ENCODE data around the gene JMJD8. TPM values are rescaled to one million over a fixed set of nuclear protein-coding genes. Genes with fewer than 3 reads are reported as not detected.

JMJD8 gene
- total RNA-seq, 1 donor from 2014 or later: 71.4 TPM

DNA sequence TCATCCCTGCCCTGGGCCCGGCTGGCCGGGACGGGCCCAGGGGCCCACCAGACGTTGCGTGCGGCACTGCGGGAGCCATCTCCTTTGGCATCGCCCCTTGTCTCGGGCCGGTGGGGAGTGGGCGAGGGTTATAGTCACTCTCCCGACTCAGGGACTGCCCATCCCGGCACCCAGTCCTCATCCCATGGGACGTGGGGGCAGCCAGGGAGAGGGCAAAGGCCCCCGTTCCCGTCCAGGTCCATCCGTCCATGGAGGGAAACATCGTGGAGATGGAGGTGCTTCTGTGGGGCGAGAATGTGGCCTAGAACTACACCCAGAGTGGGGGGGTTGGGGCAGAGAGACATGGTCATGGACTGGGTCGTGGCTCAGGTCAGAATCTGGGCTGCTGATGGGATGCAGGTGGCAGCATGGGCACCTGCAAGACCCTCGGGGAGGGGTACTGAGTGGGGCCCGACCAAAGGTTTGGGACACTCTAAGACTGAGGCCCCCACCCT lies 37.4 kb downstream of the JMJD8 start:
- Mint-ChIP-seq H3K9me3 (no peaks in the 10 kb centered on the region), H3K27ac (no peak overlapping the region), H3K4me1 (ENCODE audit: low read depth) (no peaks in the 10 kb centered on the region), H3K36me3 (ENCODE audit: low read depth) (peaks cover 2% of the 10 kb centered on the region), H3K4me3 (no peak overlapping the region), H3K27me3 (ENCODE audit: insufficient read depth) (no peaks in the 10 kb centered on the region)
- intact Hi-C loops (cut with micrococcal nuclease): no loop called here
- DNase-seq (ENCODE audit: low spot score): no peak

DNA sequence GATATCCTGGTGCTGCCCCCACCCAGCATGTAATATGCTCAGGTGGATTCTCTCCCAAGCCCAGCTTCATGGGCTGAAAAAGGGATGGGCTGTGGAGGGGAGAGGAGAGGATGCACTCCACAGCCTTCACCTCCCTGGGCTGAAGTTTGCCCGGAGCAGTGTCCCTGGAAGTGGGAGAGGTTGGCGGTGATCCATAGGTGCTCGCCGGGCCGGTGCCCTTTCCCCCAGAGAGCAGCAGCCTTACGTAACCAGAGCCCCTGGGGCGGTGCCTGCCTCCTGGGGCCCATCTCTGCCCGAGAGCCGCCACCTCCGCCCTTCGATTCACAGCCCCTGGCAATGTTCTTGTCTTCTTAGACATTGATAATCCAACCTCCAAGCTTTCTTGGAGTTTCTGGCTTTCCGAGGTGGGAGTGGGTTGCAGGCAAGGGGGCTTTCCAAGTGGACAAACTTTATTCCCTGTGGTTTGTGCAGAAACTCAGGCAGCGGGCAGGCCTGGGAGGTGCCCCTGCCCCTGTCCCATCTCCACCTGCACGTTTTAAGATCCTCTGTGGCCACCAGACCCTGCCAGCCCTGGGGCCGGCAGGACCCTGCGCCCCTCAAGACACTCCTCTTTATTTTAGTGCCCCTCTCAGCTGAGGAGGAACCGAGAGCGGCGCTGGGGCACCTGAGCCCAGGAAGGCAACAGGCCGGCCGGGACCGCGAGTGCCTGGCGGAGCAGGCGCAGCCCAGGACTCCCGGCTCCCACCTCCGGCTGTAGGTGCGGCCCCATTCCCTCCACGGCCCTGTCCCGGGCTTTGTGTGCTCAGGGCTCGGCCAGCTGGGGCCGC lies 38.1 kb downstream of the JMJD8 start:
- DNase-seq (ENCODE audit: low spot score): no peak
- H3K36me3 Mint-ChIP-seq (ENCODE audit: low read depth): peaks cover 2% of the 10 kb centered on the region
- no peaks in the 10 kb centered on the region for H3K27me3 Mint-ChIP-seq (ENCODE audit: insufficient read depth)
- no peak overlapping the region for H3K27ac Mint-ChIP-seq
- H3K4me3 Mint-ChIP-seq: no peak overlapping the region
- no peaks in the 10 kb centered on the region for H3K4me1 Mint-ChIP-seq (ENCODE audit: low read depth)
- no peaks in the 10 kb centered on the region for H3K9me3 Mint-ChIP-seq
- intact Hi-C loops (cut with micrococcal nuclease): no loop called here

DNA sequence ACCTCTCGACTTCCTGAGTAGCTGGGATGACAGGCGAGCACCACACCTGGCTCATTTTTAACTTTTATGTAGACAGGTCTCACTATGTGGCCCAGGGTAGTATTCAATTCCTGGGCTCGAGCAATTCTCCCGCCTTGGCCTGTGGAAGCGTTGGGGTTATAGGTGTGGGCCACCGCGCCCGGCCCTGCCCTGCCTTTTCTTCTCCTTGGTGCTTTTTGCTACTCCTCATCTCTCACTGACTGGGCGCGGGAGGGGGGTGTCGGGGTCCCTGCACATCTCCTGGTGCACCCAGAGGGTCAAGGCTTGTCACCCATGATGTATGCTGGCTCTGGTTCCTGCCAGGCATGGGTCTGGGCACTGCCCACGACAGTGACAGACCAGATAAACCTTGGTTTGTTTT lies 39.6 kb downstream of the JMJD8 start:
- H3K27me3 Mint-ChIP-seq (ENCODE audit: insufficient read depth): no peaks in the 10 kb centered on the region
- no peaks in the 10 kb centered on the region for H3K9me3 Mint-ChIP-seq

DNA sequence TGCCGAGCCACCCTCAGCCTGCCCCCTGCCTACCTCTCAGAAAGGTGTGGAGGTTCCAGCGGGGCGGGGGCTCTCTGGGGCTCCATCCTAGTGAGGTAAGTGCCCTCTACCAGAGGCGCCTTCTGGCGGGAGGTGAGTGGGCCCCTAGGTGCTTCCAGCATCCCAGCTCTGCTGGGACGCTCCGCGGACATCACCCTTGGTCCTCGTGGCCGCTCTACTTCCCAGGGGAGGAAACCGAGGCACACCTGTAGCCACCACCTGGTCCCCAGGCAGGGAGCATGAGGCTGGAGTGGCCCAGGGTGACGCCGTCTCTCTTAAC lies 41.1 kb downstream of the JMJD8 start:
- no peaks in the 10 kb centered on the region for H3K4me1 Mint-ChIP-seq (ENCODE audit: low read depth)
- no peaks in the 10 kb centered on the region for H3K9me3 Mint-ChIP-seq
- intact Hi-C loops (cut with micrococcal nuclease): no loop called here
- H3K27me3 Mint-ChIP-seq (ENCODE audit: insufficient read depth): no peaks in the 10 kb centered on the region
- peaks cover 2% of the 10 kb centered on the region for H3K36me3 Mint-ChIP-seq (ENCODE audit: low read depth)
- DNase-seq (ENCODE audit: low spot score): no peak
- no peak overlapping the region for H3K27ac Mint-ChIP-seq
- H3K4me3 Mint-ChIP-seq: peak overlapping the region; percentile 76

More for the DNA sequence above, 39.6 kb downstream of the JMJD8 start:
- no peaks in the 10 kb centered on the region for H3K4me1 Mint-ChIP-seq (ENCODE audit: low read depth)
- no peak for DNase-seq (ENCODE audit: low spot score)
- H3K27ac Mint-ChIP-seq: no peak overlapping the region
- intact Hi-C loops (cut with micrococcal nuclease): no loop called here
- peak overlapping the region; percentile 76 for H3K4me3 Mint-ChIP-seq
- peaks cover 2% of the 10 kb centered on the region for H3K36me3 Mint-ChIP-seq (ENCODE audit: low read depth)

DNA sequence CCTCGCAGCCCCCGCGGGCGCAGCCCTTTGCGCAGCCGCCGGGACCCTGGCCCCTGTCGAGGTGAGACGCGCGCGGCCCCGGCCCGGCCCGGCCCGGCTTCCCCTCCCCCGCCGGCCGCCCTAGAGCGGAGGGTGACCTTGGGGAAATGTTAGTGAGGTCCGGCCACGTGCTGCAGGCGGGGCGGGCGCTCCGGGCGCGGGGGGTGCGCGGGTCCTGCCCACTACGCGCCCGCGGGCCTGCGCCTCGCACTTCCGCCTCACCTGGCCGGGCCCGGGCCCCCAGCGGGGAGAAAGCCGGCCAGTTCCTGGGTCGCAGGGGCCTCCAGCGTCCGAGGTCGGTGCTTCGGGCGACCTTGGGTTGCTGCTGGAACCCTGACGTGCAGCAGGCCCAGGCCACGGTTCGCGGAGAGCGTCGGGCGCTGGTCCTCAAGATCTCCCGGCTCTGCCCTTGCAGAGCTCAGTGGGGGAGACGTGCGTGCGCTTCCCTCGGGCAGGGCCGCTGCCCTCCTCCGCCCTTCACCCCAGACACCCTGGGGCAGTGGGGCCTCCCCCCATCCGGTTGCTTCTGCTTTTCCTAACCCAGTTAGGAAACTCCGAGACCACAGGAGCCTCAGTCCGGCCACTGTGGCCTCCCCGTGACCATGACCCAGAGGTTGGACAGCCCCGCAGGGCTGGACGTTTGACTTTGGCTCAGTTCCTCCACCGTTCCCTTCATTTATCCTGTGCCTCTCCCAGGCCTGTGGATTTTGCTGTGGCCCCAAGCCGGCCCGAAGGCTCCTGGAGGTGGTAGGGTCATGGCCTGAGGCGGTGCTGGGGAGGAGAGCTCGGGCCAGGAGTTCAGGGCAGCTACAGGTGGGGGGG lies 41.7 kb downstream of the JMJD8 start:
- Mint-ChIP-seq H3K4me3 (peak overlapping the region; percentile 76), H3K4me1 (ENCODE audit: low read depth) (no peaks in the 10 kb centered on the region), H3K27ac (no peak overlapping the region), H3K36me3 (ENCODE audit: low read depth) (peaks cover 2% of the 10 kb centered on the region), H3K27me3 (ENCODE audit: insufficient read depth) (no peaks in the 10 kb centered on the region), H3K9me3 (no peaks in the 10 kb centered on the region)
- DNase-seq (ENCODE audit: low spot score): no peak
- intact Hi-C loops (cut with micrococcal nuclease): no loop called here

DNA sequence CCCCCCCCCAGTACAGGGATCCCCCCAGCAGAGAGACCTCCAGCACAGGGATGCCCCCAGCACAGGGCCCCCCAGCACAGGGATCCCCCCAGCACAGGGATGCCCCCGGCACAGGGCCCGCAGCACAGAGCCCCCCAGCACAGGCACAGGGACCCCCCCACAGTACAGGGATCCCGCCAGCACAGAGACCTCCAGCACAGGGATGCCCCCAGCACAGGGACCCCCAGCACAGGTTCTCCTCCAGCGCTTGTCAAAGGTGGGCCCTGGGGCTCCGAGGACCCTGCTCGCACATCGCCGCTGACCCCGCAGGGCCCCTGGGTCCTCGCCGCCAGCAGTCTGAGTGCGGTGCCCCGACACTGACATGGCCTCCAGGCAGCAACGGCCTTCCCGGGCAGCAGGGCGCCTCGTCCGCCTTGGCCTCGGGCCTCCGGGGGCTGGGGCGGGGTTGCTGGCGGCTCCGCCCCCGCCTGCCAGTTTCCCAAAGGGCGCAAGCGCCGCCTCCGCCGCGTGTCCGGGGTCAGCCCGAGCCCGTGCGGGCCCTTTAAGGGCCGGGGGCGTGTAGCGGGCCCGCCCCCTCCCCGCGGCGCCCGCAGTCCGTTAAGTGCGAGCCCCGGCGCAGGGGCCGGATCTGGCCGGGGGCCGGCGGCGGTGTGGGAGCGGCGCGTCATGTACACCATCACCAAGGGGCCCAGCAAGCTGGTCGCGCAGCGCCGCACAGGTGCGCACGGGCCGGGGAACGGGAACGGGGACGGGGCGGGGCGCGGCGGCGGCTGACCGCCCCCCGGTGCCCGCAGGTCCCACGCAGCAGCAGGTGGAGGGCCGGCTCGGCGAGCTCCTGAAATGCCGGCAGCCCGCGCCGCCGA lies 42.6 kb downstream of the JMJD8 start, which contains the start of gene MCRIP2:
Gene MCRIP2, plus strand, starts transcription at position 503 of the 863 bp plus-strand sequence. Its CDS starts 164 bp downstream, at position 667.
- Mint-ChIP-seq H3K9me3 (no peaks in the 10 kb centered on the region), H3K4me1 (ENCODE audit: low read depth) (peaks cover 3% of the 10 kb centered on the region), H3K4me3 (peak within 1 kb of the TSS; percentile 76), H3K27ac (no peak within 1 kb of the TSS), H3K36me3 (ENCODE audit: low read depth) (peaks cover 2% of the 10 kb centered on the region), H3K27me3 (ENCODE audit: insufficient read depth) (no peaks in the 10 kb centered on the region)
- DNase-seq (ENCODE audit: low spot score): peak; percentile 80
- intact Hi-C loops (cut with micrococcal nuclease): loop anchor here (1.0 kb wide), 2 partner anchors 8 to 19 kb away; partner anchors contain the start of gene WDR90

DNA sequence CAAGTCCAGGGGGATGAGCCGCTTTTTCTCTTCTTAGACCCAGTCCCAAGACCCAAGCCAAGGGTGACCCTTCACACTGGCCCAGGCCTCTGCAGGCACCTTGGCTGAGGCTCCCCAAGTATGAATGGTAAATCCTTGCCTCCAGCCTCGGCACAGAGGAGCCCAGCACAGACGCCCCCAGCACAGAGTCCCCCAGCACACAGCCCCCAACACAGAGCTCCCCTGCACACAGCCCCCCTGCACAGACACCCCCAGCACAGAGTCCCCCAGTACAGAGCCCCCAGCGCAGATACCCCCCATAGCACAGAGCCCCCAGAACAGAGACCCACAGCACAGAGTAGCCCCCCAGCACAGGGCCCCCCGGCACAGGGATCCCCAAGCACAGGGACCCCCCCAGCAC lies 43.5 kb downstream of the JMJD8 start:
- Mint-ChIP-seq H3K4me3 (peak overlapping the region; percentile 67), H3K9me3 (no peaks in the 10 kb centered on the region), H3K27ac (no peak overlapping the region), H3K27me3 (ENCODE audit: insufficient read depth) (no peaks in the 10 kb centered on the region), H3K4me1 (ENCODE audit: low read depth) (peaks cover 6% of the 10 kb centered on the region), H3K36me3 (ENCODE audit: low read depth) (peaks cover 2% of the 10 kb centered on the region)
- intact Hi-C loops (cut with micrococcal nuclease): loop anchor here (1.0 kb wide), 2 partner anchors 9 to 20 kb away; partner anchors contain the start of gene WDR90
- no peak for DNase-seq (ENCODE audit: low spot score)

DNA sequence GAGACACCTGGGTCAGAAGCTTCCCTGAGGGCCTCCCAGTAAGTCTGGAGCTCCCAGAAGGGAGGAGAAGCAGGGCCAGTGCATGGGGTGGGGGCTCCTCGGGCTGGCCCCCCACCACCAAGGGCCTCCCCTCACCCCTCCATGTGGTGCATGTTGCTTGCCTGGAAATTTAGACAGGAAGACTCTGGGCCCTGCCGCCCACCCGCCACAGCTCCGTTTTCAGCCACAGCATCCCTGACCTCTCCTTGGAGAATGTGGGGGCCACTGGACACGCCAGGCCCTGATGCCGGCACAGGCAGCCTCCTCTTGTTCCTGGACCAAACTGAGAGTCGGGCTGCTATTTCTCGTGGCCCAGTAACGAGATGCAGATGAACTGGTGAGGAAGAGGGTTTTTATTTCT lies 45.3 kb downstream of the JMJD8 start:
- Mint-ChIP-seq H3K9me3 (no peaks in the 10 kb centered on the region), H3K27ac (no peak overlapping the region), H3K27me3 (ENCODE audit: insufficient read depth) (no peaks in the 10 kb centered on the region), H3K36me3 (ENCODE audit: low read depth) (no peaks in the 10 kb centered on the region), H3K4me3 (no peak overlapping the region), H3K4me1 (ENCODE audit: low read depth) (peaks cover 6% of the 10 kb centered on the region)
- intact Hi-C loops (cut with micrococcal nuclease): loop anchor here (2.0 to 5.0 kb wide), 4 partner anchors 148 to 1518 kb away; partner anchors contain the start of genes CHTF18, CRAMP1, IFT140 and PGAP6
- DNase-seq (ENCODE audit: low spot score): no peak

DNA sequence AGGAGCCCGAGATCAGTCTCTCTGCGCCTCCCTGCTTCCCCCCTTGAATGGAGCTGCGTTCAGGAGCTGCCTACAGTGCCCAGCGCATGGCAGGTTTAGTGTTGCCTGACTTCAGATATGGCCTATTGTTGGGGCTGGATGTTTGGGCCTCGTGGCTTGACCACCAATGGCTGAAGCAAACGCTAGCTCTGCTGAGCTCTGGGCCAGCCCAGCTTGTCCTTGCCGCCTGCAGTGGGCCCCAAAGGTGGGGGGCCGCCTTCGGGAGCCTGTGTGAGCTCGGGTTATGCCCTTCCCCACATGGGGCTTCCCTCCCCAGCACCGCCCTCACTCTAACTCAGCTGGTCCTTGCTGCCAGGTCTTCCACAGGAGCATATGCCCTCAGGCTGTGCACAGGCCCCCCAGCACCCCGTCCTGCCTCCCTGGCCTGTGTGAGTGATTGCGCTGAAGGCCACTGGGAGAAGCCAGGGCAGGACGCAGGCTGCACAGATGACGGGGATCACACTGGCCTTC lies 46.0 kb downstream of the JMJD8 start:
- no peaks in the 10 kb centered on the region for H3K9me3 Mint-ChIP-seq
- H3K36me3 Mint-ChIP-seq (ENCODE audit: low read depth): no peaks in the 10 kb centered on the region
- no peak for DNase-seq (ENCODE audit: low spot score)
- intact Hi-C loops (cut with micrococcal nuclease): loop anchor here (2.0 to 5.0 kb wide), 4 partner anchors 149 to 1519 kb away; partner anchors contain the start of genes CHTF18, CRAMP1, IFT140 and PGAP6
- no peak overlapping the region for H3K4me3 Mint-ChIP-seq
- H3K4me1 Mint-ChIP-seq (ENCODE audit: low read depth): peaks cover 6% of the 10 kb centered on the region
- H3K27me3 Mint-ChIP-seq (ENCODE audit: insufficient read depth): no peaks in the 10 kb centered on the region
- no peak overlapping the region for H3K27ac Mint-ChIP-seq

DNA sequence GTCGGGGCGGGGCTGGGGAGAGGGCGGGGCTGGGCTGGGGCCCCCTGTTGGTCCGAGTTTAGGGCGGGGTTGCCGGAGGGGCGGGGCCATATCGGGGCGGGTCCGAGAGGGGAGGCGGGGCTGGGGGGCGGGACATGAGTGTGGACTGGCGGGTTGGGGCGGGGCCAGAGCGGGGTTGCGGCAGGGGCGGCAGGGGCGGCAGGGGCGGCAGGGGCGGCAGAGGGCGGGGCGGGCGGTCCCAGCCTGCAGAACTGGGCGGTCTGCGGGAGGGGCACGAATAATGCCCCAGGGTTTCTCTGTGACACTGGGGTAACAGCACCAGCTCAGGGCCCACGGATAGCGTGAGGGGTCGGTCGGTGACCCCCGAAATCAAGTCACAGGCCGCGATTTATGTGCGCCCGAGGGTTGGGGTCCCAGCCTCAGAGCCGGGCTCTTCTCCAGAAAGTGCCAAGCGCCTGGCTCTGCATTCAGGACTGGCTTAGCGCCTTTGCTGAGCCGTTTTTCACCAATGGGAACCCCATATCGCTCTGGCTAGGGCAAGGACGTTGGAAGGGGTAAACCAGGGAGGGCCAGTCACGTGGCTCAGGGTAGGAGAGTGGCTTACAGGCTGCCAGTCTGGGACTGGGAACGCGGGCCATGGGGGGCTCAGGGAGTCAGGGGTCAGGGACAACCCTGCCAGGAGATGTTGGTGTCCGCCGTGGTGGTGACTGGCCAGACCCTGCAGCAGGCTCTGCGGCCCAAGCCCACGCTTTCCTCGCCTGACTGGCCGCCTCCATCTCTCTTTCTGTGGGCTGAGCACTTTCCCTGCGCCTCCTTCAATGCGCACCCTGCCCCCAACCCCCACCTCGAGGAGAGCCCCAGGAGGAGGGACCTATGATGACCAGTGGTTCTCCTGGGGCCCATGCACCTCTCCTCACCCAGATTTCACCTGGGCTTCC lies 46.8 kb downstream of the JMJD8 start:
- Mint-ChIP-seq H3K36me3 (ENCODE audit: low read depth) (no peaks in the 10 kb centered on the region), H3K4me3 (peak overlapping the region; percentile 85), H3K27ac (no peak overlapping the region), H3K27me3 (ENCODE audit: insufficient read depth) (no peaks in the 10 kb centered on the region), H3K4me1 (ENCODE audit: low read depth) (peaks cover 6% of the 10 kb centered on the region), H3K9me3 (no peaks in the 10 kb centered on the region)
- DNase-seq (ENCODE audit: low spot score): peak; percentile 71
- intact Hi-C loops (cut with micrococcal nuclease): loop anchor here (1.0 to 5.0 kb wide), 8 partner anchors 23 to 1520 kb away; partner anchors contain the start of genes AXIN1, CHTF18, CRAMP1 and DECR2
